ENCODE measurements around the gene SIK2. TPM values are rescaled to one million over a fixed set of nuclear protein-coding genes. Genes with fewer than 3 reads are reported as not detected.

SIK2 gene
- total and polyA plus RNA-seq, 2 donors (not counting 1 experiment from before 2014, with no cell fraction given) = 4.9 to 21.8 TPM

- Mint-ChIP-seq H3K27me3 (no peaks in the 10 kb centered on the region), H3K4me1 (peaks cover 1% of the 10 kb centered on the region), H3K4me3 (no peak overlapping the region), H3K9me3 (ENCODE audit: insufficient read depth) (no peaks in the 10 kb centered on the region), H3K27ac (no peak overlapping the region)
- Histone ChIP-seq H4K20me1 (ENCODE audit: control insufficient read depth, insufficient read depth, low read length, poor library complexity, severe bottlenecking) (no peaks in the 10 kb centered on the region), H3K9me3 (ENCODE audit: control extremely low read depth in 1 of 3, control insufficient read depth in 2 of 3, insufficient read depth in 1 of 3, low read length in 2 of 3) (no peaks in the 10 kb centered on the region), H3K9ac (ENCODE audit: low read length) (no peak overlapping the region), H3K4me2 (replicated peaks; ENCODE audit: low read depth, low read length, poor library complexity, severe bottlenecking) (no peak overlapping the region), H3K36me3 (replicated peaks in 1 of 2; ENCODE audit: control extremely low read depth in 1 of 2, control insufficient read depth in 1 of 2, extremely low read depth in 1 of 2, insufficient read depth in 2 of 2, low read length in 1 of 2) (peaks cover 0 to 2% of the 10 kb centered on the region in 2 experiments), H3K4me1 (ENCODE audit: control insufficient read depth in 2 of 2, insufficient read depth in 2 of 2, low read length in 2 of 2) (no peaks in the 10 kb centered on the region), H3K4me3 (ENCODE audit: control extremely low read depth in 1 of 5, extremely low read depth in 1 of 5, insufficient read depth in 1 of 5, low read depth in 2 of 5, low read length in 4 of 5) (no peak overlapping the region), H2AFZ (ENCODE audit: insufficient read depth, low read depth, low read length, poor library complexity, severe bottlenecking) (no peak overlapping the region), H3K27ac (ENCODE audit: low read length in 2 of 2) (no peak overlapping the region), H3K79me2 (ENCODE audit: control insufficient read depth, insufficient read depth, low read length) (no peaks in the 10 kb centered on the region), H3K27me3 (replicated peaks in 1 of 4; ENCODE audit: control extremely low read depth in 1 of 4, control insufficient read depth in 3 of 4, insufficient read depth in 4 of 4, low read length in 3 of 4) (no peaks in the 10 kb centered on the region)
- DNase-seq (no peak), ATAC-seq (ENCODE audit: low read depth) (no peak)
- TF ChIP-seq, protein P1, sequence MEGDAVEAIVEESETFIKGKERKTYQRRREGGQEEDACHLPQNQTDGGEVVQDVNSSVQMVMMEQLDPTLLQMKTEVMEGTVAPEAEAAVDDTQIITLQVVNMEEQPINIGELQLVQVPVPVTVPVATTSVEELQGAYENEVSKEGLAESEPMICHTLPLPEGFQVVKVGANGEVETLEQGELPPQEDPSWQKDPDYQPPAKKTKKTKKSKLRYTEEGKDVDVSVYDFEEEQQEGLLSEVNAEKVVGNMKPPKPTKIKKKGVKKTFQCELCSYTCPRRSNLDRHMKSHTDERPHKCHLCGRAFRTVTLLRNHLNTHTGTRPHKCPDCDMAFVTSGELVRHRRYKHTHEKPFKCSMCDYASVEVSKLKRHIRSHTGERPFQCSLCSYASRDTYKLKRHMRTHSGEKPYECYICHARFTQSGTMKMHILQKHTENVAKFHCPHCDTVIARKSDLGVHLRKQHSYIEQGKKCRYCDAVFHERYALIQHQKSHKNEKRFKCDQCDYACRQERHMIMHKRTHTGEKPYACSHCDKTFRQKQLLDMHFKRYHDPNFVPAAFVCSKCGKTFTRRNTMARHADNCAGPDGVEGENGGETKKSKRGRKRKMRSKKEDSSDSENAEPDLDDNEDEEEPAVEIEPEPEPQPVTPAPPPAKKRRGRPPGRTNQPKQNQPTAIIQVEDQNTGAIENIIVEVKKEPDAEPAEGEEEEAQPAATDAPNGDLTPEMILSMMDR (IDR thresholded peaks at IDR 0.05) = no peak
- intact Hi-C loops (cut with micrococcal nuclease) = no loop called here
- ChIA-PET POLR2A (no interaction called here), CTCF (no interaction called here)
- WGBS (ENCODE audit: insufficient coverage) = no CpG with 5 or more reads among the region's 2 CpGs
Measured at GRCh38 chr11:111652184-111652583, 49.9 kb downstream of the SIK2 start.

GRCh38 chr11:111654601-111655000, 52.4 kb downstream of the SIK2 start:
- peaks cover 0 to 4% of the 10 kb centered on the region in 2 experiments for H3K36me3 ChIP-seq (replicated peaks in 1 of 2; ENCODE audit: control extremely low read depth in 1 of 2, control insufficient read depth in 1 of 2, extremely low read depth in 1 of 2, insufficient read depth in 2 of 2, low read length in 1 of 2)
- Mint-ChIP-seq H3K4me3 (no peak overlapping the region), H3K4me1 (peaks cover 3% of the 10 kb centered on the region), H3K27ac (no peak overlapping the region), H3K9me3 (ENCODE audit: insufficient read depth) (no peaks in the 10 kb centered on the region), H3K27me3 (no peaks in the 10 kb centered on the region)
- no peak overlapping the region for H3K9ac ChIP-seq (ENCODE audit: low read length)
- no peak overlapping the region for H3K4me3 ChIP-seq (ENCODE audit: control extremely low read depth in 1 of 5, extremely low read depth in 1 of 5, insufficient read depth in 1 of 5, low read depth in 2 of 5, low read length in 4 of 5)
- TF ChIP-seq, protein P1 (IDR thresholded peaks at IDR 0.05) = no peak
- ChIA-PET POLR2A (no interaction called here), CTCF (no interaction called here)
- H3K27ac ChIP-seq (ENCODE audit: low read length in 2 of 2) = no peak overlapping the region
- H4K20me1 ChIP-seq (ENCODE audit: control insufficient read depth, insufficient read depth, low read length, poor library complexity, severe bottlenecking) = no peaks in the 10 kb centered on the region
- ATAC-seq (ENCODE audit: low read depth) = no peak
- H2AFZ ChIP-seq (ENCODE audit: insufficient read depth, low read depth, low read length, poor library complexity, severe bottlenecking) = no peak overlapping the region
- H3K4me1 ChIP-seq (ENCODE audit: control insufficient read depth in 2 of 2, insufficient read depth in 2 of 2, low read length in 2 of 2) = no peaks in the 10 kb centered on the region
- intact Hi-C loops (cut with micrococcal nuclease) = no loop called here
- H3K27me3 ChIP-seq (replicated peaks in 1 of 4; ENCODE audit: control extremely low read depth in 1 of 4, control insufficient read depth in 3 of 4, insufficient read depth in 4 of 4, low read length in 3 of 4) = no peaks in the 10 kb centered on the region
- H3K4me2 ChIP-seq (replicated peaks; ENCODE audit: low read depth, low read length, poor library complexity, severe bottlenecking) = no peak overlapping the region
- H3K9me3 ChIP-seq (ENCODE audit: control extremely low read depth in 1 of 3, control insufficient read depth in 2 of 3, insufficient read depth in 1 of 3, low read length in 2 of 3) = no peaks in the 10 kb centered on the region
- peaks cover 3% of the 10 kb centered on the region for H3K79me2 ChIP-seq (ENCODE audit: control insufficient read depth, insufficient read depth, low read length)
- no peak for DNase-seq
